ENCODE data around the gene SPI1. TPM values are rescaled to one million over a fixed set of nuclear protein-coding genes. Genes with fewer than 3 reads are reported as not detected.

The SPI1 gene
- total RNA-seq, 1 experiment from 2014 or later, result not detected

DNA sequence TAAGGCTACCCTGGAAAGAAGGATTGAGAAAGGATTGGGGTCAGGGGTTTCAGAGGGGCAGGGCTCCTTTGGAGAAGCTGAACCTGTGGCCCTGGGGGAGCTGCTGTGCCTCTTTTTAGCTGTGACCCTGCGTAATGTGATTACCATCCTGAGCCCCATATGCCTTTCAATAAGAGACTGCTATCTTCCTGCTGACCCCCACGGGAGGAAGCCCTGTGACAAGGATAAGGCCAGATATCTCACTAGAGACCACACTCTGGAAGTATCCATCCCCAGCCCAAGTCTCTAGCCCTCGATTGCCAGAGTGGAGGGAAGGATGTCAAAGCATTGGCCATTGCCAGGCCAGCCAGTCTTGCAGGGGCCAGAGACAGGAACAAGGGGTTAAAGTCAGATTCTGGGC, 25.2 kb upstream of the SPI1 start:
- Histone ChIP-seq H4K5ac (ENCODE audit: insufficient read length, low read depth, low read length) (no peak overlapping the region), H3T11ph (ENCODE audit: low read length) (no peak overlapping the region), H3K27me3 (ENCODE audit: insufficient read depth, low read length) (no peaks in the 10 kb centered on the region), H2BK5ac (ENCODE audit: insufficient read length, low read length) (no peak overlapping the region), H3K4me2 (ENCODE audit: insufficient read depth, insufficient read length, low read length) (no peak overlapping the region), H2BK120ac (ENCODE audit: low read depth, low read length, poor library complexity, severe bottlenecking) (no peak overlapping the region), H3K4ac (ENCODE audit: low read depth, low read length) (no peak overlapping the region), H3K18ac (ENCODE audit: insufficient read length, low read depth, low read length) (no peak overlapping the region), H3K14ac (ENCODE audit: insufficient read depth, low read length) (no peak overlapping the region), H4K8ac (replicated peaks; ENCODE audit: insufficient read length, low read depth, low read length) (no peak overlapping the region), H3K9ac (ENCODE audit: extremely low read depth, insufficient read length, low read length) (no peak overlapping the region), H3K56ac (ENCODE audit: insufficient read length, low read depth, low read length) (no peak overlapping the region), H3K27ac (ENCODE audit: insufficient read length, low read depth, low read length) (no peak overlapping the region), H3K79me1 (ENCODE audit: insufficient read depth, low read depth, low read length, poor library complexity, severe bottlenecking) (no peaks in the 10 kb centered on the region), H3K4me1 (ENCODE audit: insufficient read depth, low read length) (peaks cover 5% of the 10 kb centered on the region), H2BK15ac (ENCODE audit: low read depth, low read length) (no peak overlapping the region), H3K9me3 (ENCODE audit: control insufficient read depth, low read depth, low read length) (no peaks in the 10 kb centered on the region), H3K79me2 (ENCODE audit: insufficient read depth, low read length) (no peaks in the 10 kb centered on the region), H2BK20ac (ENCODE audit: low read depth, low read length, poor library complexity, severe bottlenecking) (no peak overlapping the region), H2BK12ac (ENCODE audit: insufficient read length, low read depth, low read length) (no peak overlapping the region), H3K23me2 (ENCODE audit: insufficient read length, low read depth, low read length, poor library complexity, severe bottlenecking) (peaks cover 11% of the 10 kb centered on the region), H3K23ac (ENCODE audit: insufficient read length, low read depth, low read length) (no peak overlapping the region), H4K20me1 (ENCODE audit: control insufficient read depth, insufficient read depth, insufficient read length) (no peaks in the 10 kb centered on the region), H2AFZ (ENCODE audit: low read length) (no peak overlapping the region), H4K91ac (ENCODE audit: insufficient read length, low read depth, low read length) (no peak overlapping the region), H2AK5ac (ENCODE audit: insufficient read length, low read length) (no peak overlapping the region)
- DNase-seq, result no peak
- TF ChIP-seq, protein P1, sequence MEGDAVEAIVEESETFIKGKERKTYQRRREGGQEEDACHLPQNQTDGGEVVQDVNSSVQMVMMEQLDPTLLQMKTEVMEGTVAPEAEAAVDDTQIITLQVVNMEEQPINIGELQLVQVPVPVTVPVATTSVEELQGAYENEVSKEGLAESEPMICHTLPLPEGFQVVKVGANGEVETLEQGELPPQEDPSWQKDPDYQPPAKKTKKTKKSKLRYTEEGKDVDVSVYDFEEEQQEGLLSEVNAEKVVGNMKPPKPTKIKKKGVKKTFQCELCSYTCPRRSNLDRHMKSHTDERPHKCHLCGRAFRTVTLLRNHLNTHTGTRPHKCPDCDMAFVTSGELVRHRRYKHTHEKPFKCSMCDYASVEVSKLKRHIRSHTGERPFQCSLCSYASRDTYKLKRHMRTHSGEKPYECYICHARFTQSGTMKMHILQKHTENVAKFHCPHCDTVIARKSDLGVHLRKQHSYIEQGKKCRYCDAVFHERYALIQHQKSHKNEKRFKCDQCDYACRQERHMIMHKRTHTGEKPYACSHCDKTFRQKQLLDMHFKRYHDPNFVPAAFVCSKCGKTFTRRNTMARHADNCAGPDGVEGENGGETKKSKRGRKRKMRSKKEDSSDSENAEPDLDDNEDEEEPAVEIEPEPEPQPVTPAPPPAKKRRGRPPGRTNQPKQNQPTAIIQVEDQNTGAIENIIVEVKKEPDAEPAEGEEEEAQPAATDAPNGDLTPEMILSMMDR (conservative IDR thresholded peaks at IDR 0.05), result no peak
- no peaks in the 10 kb centered on the region; a peak in 1 of 7 replicates for H3K36me3 Mint-ChIP-seq (ENCODE audit: insufficient read depth in 1 of 3, low read depth in 3 of 3)
- peaks cover 30 to 46% of the 10 kb centered on the region in 2 experiments for H3K4me1 Mint-ChIP-seq
- no peak overlapping the region; a peak in 1 of 5 replicates for H3K4me3 Mint-ChIP-seq
- peak overlapping the region in 2 of 3 experiments; percentile 33 to 44; a peak in 2 of 7 replicates for H3K27ac Mint-ChIP-seq
- H3K27me3 Mint-ChIP-seq (ENCODE audit: low read depth), result no peaks in the 10 kb centered on the region
- no peaks in the 10 kb centered on the region; a peak in 1 of 5 replicates for H3K9me3 Mint-ChIP-seq
- WGBS (ENCODE audit: extremely low coverage, insufficient read length, low lambda C conversion rate), result no CpG with 5 or more reads among the region's 3 CpGs
